Liver (tissue), 9 donors: ENCODE measurements around the gene NAV2. TPM values are rescaled to one million over a fixed set of nuclear protein-coding genes. Genes with fewer than 3 reads are reported as not detected.

Experiments
- DNase-seq: peaks from one replicate; pipeline ENCODE4 v3.0.0-alpha.2; 2017; ENCODE audit warnings: low spot score
- H3K27ac ChIP-seq, 2 donors: one replicate each; pipeline ENCODE4 v1.7.0; 2013; ENCODE audit warnings: inconsistent platforms in 2 of 2, low read length in 2 of 2, control low read depth in 1 of 2, low read depth in 1 of 2, mild to moderate bottlenecking in 1 of 2
- H3K27me3 ChIP-seq, 4 donors: one replicate each; pipeline versions ENCODE4 v1.6.1 to v1.7.0; 2013; ENCODE audit warnings: low read length in 3 of 4, inconsistent platforms in 1 of 4, mild to moderate bottlenecking in 1 of 4, moderate library complexity in 1 of 4; ENCODE audit not compliant: control insufficient read depth in 4 of 4, insufficient read depth in 4 of 4
- H3K36me3 ChIP-seq, 4 donors: one replicate each; pipeline versions ENCODE4 v1.6.1 to v1.7.0; 2013; ENCODE audit warnings: low read length in 3 of 4, mild to moderate bottlenecking in 3 of 4, low read depth in 1 of 4, moderate library complexity in 1 of 4; ENCODE audit not compliant: control insufficient read depth in 4 of 4, insufficient read depth in 3 of 4
- H3K4me1 ChIP-seq, 4 donors: one replicate each; pipeline versions ENCODE4 v1.6.1 to v1.7.0; 2013; ENCODE audit warnings: low read length in 3 of 4, mild to moderate bottlenecking in 3 of 4, moderate library complexity in 1 of 4; ENCODE audit not compliant: control insufficient read depth in 4 of 4, insufficient read depth in 4 of 4
- H3K4me3 ChIP-seq, 3 donors: one replicate each; pipeline versions ENCODE4 v1.6.1 to v1.7.0; 2013; ENCODE audit warnings: low read length in 3 of 3, control low read depth in 1 of 3, low read depth in 1 of 3, mild to moderate bottlenecking in 1 of 3
- H3K9ac ChIP-seq, 2 donors: one replicate each; pipeline ENCODE4 v1.7.0; 2013; ENCODE audit warnings: low read length in 2 of 2, mild to moderate bottlenecking in 2 of 2, moderate library complexity in 2 of 2, control low read depth in 1 of 2, low read depth in 1 of 2
- H3K9me3 ChIP-seq, 4 donors: one replicate each; pipeline versions ENCODE4 v1.6.1 to v1.7.0; 2013; ENCODE audit warnings: low read length in 3 of 4; ENCODE audit not compliant: control insufficient read depth in 4 of 4
- ATF3 ChIP-seq: IDR thresholded peaks from 2 replicates; pipeline ENCODE4 v1.6.1; 2016; ENCODE audit warnings: antibody characterized with exemption
- CTCF ChIP-seq: fragments of 150-350 bp; IDR thresholded peaks from 2 replicates; pipeline ENCODE4 v1.5.1; 2017; ENCODE audit warnings: improper control_type of control experiment, low read depth, low read length; ENCODE audit not compliant: missing input control
- EGR1 ChIP-seq, 2 donors: IDR thresholded peaks; 2 replicates each; pipeline ENCODE4 v1.6.1; 2016 to 2018; ENCODE audit warnings: antibody characterized with exemption in 2 of 2, low read depth in 2 of 2
- FOXA1 ChIP-seq: IDR thresholded peaks from 2 replicates; pipeline ENCODE4 v1.6.1; 2016; ENCODE audit warnings: antibody characterized with exemption
- FOXA2 ChIP-seq: IDR thresholded peaks from 2 replicates; pipeline ENCODE4 v1.6.1; 2016; ENCODE audit warnings: antibody characterized with exemption
- GABPA ChIP-seq, 2 donors: IDR thresholded peaks in 1 of 2; conservative IDR thresholded peaks in 1 of 2; 2 replicates each; pipeline ENCODE4 v1.6.1; 2016; ENCODE audit warnings: antibody characterized with exemption in 2 of 2, mild to moderate bottlenecking in 1 of 2, moderate library complexity in 1 of 2
- HNF4A ChIP-seq, 2 donors: conservative IDR thresholded peaks; 2 replicates each; pipeline ENCODE4 v1.6.1; 2016; ENCODE audit warnings: antibody characterized with exemption in 2 of 2, mild to moderate bottlenecking in 2 of 2
- HNF4G ChIP-seq: IDR thresholded peaks from 2 replicates; pipeline ENCODE4 v1.6.1; 2016; ENCODE audit warnings: antibody characterized with exemption
- JUND ChIP-seq, 2 donors: IDR thresholded peaks; 2 replicates each; pipeline ENCODE4 v1.6.1; 2016; ENCODE audit warnings: antibody characterized with exemption in 2 of 2
- MAX ChIP-seq: IDR thresholded peaks from 2 replicates; pipeline ENCODE4 v1.6.1; 2016; ENCODE audit warnings: antibody characterized with exemption
- NR2F2 ChIP-seq: IDR thresholded peaks from 2 replicates; pipeline ENCODE4 v1.6.1; 2016; ENCODE audit warnings: antibody characterized with exemption
- RAD21 ChIP-seq, 2 donors: IDR thresholded peaks; 2 replicates each; pipeline ENCODE4 v1.6.1; 2016; ENCODE audit warnings: antibody characterized with exemption in 2 of 2, mild to moderate bottlenecking in 2 of 2
- SP1 ChIP-seq: IDR thresholded peaks from 2 replicates; pipeline ENCODE4 v1.6.1; 2018; ENCODE audit warnings: antibody characterized with exemption, mild to moderate bottlenecking
- TAF1 ChIP-seq: conservative IDR thresholded peaks from 2 replicates; pipeline ENCODE4 v1.6.1; 2016; ENCODE audit warnings: antibody characterized with exemption, mild to moderate bottlenecking
- YY1 ChIP-seq: IDR thresholded peaks from 2 replicates; pipeline ENCODE4 v1.6.1; 2016; ENCODE audit warnings: antibody characterized with exemption, mild to moderate bottlenecking
- ZBTB33 ChIP-seq: IDR thresholded peaks from 2 replicates; pipeline ENCODE4 v1.6.1; 2016; ENCODE audit warnings: antibody characterized with exemption
- WGBS: extraction: QIAGEN DNeasy Blood & Tissue Kit; methylation state at CpG from one replicate; pipeline ENCODE4 v1.1.7; 2013; 5-methylcytosine and 5-hydroxymethylcytosine counted together
- polyA plus RNA-seq, 2 donors: library from polyadenylated mRNA; stranded (reverse) in 1 of 2; unstranded in 1 of 2; fragments of 200-250 nt in 1 of 2; fragments of >200 nt in 1 of 2; fragmentation: Nextera tagmentation in 1 of 2; extraction: Ambion mirVana in 1 of 2; gene quantifications; one replicate each; pipeline versions ENCODE4 v1.2.1 to v1.2.3, GENCODE V29; 2013 to 2015
- total RNA-seq, 2 donors: library from RNA; depleted of rRNA; stranded (reverse); fragments of >200 nt; gene quantifications; one replicate each; pipeline ENCODE4 v1.2.3, GENCODE V29; 2014
- donor health status: healthy.
- donor health status: healthy.
- donor health status: healthy.
- donor health status: healthy.
- donor health status: healthy.

Gene NAV2
- total and polyA plus RNA-seq, 4 donors = 6.3 to 20.5 (median 11.6) TPM

GRCh38 chr11:19946681-19947080 is 234.0 kb downstream of the NAV2 start:
- TF ChIP-seq RAD21 (IDR thresholded peaks at IDR 0.05) (no peak), FOXA2 (no peak), MAX (no peak), TAF1 (no peak)
- Histone ChIP-seq H3K4me3 (no peak overlapping the region), H3K27me3 (no peaks in the 10 kb centered on the region), H3K4me1 (peaks cover 0 to 2% (median under 1%) of the 10 kb centered on the region in 4 donors), H3K9me3 (no peaks in the 10 kb centered on the region), H3K36me3 (peaks cover 0 to 24% (median 17%) of the 10 kb centered on the region in 4 donors), H3K9ac (no peak overlapping the region), H3K27ac (no peak overlapping the region)
- DNase-seq = no peak
- WGBS = 84% methylated on average over 1 of the region's 1 CpG

GRCh38 chr11:19947537-19948114 is 235.0 kb downstream of the NAV2 start:
- Histone ChIP-seq H3K9me3 (no peaks in the 10 kb centered on the region), H3K9ac (no peak overlapping the region), H3K4me1 (peaks cover 0 to 4% (median 1%) of the 10 kb centered on the region in 4 donors), H3K27ac (no peak overlapping the region), H3K4me3 (no peak overlapping the region), H3K27me3 (no peaks in the 10 kb centered on the region), H3K36me3 (peaks cover 0 to 24% (median 17%) of the 10 kb centered on the region in 4 donors)
- no peak for TF ChIP-seq MAX
- no peak for TF ChIP-seq HNF4G
- TF ChIP-seq SP1 = no peak
- TF ChIP-seq JUND (IDR thresholded peaks at IDR 0.05) = no peak
- no peak for TF ChIP-seq ATF3
- no peak for TF ChIP-seq CTCF
- TF ChIP-seq TAF1 = no peak
- TF ChIP-seq RAD21 (IDR thresholded peaks at IDR 0.05) = no peak
- TF ChIP-seq ZBTB33 = no peak
- TF ChIP-seq NR2F2 = no peak
- no peak for TF ChIP-seq FOXA1
- no peak for TF ChIP-seq EGR1 (IDR thresholded peaks at IDR 0.05; ENCODE audit: low read depth in 2 of 2)
- TF ChIP-seq HNF4A (conservative IDR thresholded peaks at IDR 0.05) = no peak
- no peak for TF ChIP-seq FOXA2
- TF ChIP-seq GABPA (IDR thresholded peaks at IDR 0.05 in 1 of 2, conservative IDR thresholded peaks at IDR 0.05 in 1 of 2) = no peak
- no peak for TF ChIP-seq YY1
- DNase-seq = no peak
- WGBS = 72% methylated on average over 5 of the region's 5 CpGs
